SK-N-MC (cell line): ENCODE results near the gene DHX16.

Experiments used
- EZH2 ChIP-seq: fragments of 200-600 bp; sonication (generic); IDR thresholded peaks from one replicate; pipeline ENCODE4 v1.6.1; 2017; ENCODE audit warnings: antibody characterized with exemption
- FOXP2 ChIP-seq: optimal IDR thresholded peaks from 2 replicates; pipeline ENCODE3; 2011; ENCODE audit warnings: mild to moderate bottlenecking, moderate library complexity; ENCODE audit not compliant: insufficient read depth; ENCODE audit errors: extremely low read length, control extremely low read depth
- POLR2AphosphoS5 ChIP-seq: IDR thresholded peaks from 2 replicates; pipeline ENCODE4 v1.6.1; 2012; ENCODE audit warnings: mild to moderate bottlenecking, low read depth, low read length, borderline replicate concordance

DNA sequence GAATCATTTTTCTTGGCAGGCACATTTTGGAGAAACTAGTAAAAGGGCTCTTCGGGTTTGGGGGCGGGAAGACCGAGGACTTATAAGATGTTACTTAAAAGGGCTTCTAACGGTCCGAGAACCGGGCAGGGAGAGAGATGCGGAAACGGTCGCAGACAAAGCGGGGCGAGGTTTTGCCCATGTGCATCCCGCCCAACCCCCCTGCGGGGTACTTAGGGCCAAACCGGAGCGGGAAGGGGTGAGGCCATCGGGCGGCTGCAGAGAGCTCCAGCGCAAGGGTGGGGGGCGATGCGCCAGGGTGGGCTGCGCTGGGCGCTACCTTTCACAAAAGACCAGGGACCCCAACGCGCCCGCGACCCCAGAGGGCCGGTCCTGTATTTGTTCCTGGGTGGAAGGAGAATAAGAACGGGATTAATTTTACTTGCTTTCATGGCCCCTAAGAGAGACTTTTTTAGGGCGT lies 48.0 kb upstream of the DHX16 start:
- TF ChIP-seq EZH2: no peak
- TF ChIP-seq POLR2AphosphoS5: no peak
- no peak for TF ChIP-seq FOXP2
